Hepatocyte (in vitro differentiated cells): Measurements from ENCODE around the gene EPHA1. TPM values are rescaled to one million over a fixed set of nuclear protein-coding genes. Genes with fewer than 3 reads are reported as not detected.

ENCODE experiments used
- DNase-seq: peaks from one replicate; pipeline ENCODE4 v3.0.0-alpha.2; 2016; ENCODE audit warnings: low spot score
- H2AFZ ChIP-seq: fragments of 200-600 bp; sonication (generic); 2 replicates; pipeline ENCODE4 v1.6.0; 2016; ENCODE audit warnings: antibody characterized with exemption, mild to moderate bottlenecking
- H3K27ac ChIP-seq: fragments of 200-600 bp; sonication (generic); 2 replicates; pipeline ENCODE4 v1.5.1; 2016; ENCODE audit warnings: mild to moderate bottlenecking
- H3K27me3 ChIP-seq: fragments of 200-600 bp; sonication (generic); 2 replicates; pipeline ENCODE4 v1.6.1; 2016
- H3K36me3 ChIP-seq: fragments of 200-600 bp; sonication (generic); replicated peaks from 2 replicates; pipeline ENCODE4 v1.5.1; 2016; ENCODE audit warnings: low read depth; ENCODE audit not compliant: insufficient read depth
- H3K4me1 ChIP-seq: fragments of 200-600 bp; sonication (generic); 2 replicates; pipeline ENCODE4 v1.5.1; 2016; ENCODE audit warnings: mild to moderate bottlenecking, moderate library complexity; ENCODE audit not compliant: insufficient read depth
- H3K4me2 ChIP-seq: fragments of 200-600 bp; sonication (generic); 2 replicates; pipeline ENCODE4 v1.6.0; 2016
- H3K4me3 ChIP-seq: fragments of 200-600 bp; sonication (generic); 2 replicates; pipeline ENCODE4 v1.5.1; 2016; ENCODE audit warnings: mild to moderate bottlenecking
- H3K79me2 ChIP-seq: fragments of 200-600 bp; sonication (generic); 2 replicates; pipeline ENCODE4 v1.6.0; 2017; ENCODE audit warnings: mild to moderate bottlenecking
- H3K9me2 ChIP-seq: fragments of 200-600 bp; sonication (generic); replicated peaks from 2 replicates; pipeline ENCODE4 v1.6.0; 2017; ENCODE audit warnings: mild to moderate bottlenecking; ENCODE audit not compliant: insufficient read depth
- H3K9me3 ChIP-seq: fragments of 200-600 bp; sonication (generic); 2 replicates; pipeline ENCODE4 v1.5.1; 2016; ENCODE audit warnings: low read depth, mild to moderate bottlenecking
- H4K20me1 ChIP-seq: fragments of 200-600 bp; sonication (generic); 2 replicates; pipeline ENCODE4 v1.6.0; 2016; ENCODE audit warnings: mild to moderate bottlenecking; ENCODE audit not compliant: insufficient read depth, poor library complexity, severe bottlenecking
- EZH2 ChIP-seq: fragments of 200-600 bp; sonication (generic); IDR thresholded peaks from 2 replicates; pipeline ENCODE4 v1.6.1; 2016; ENCODE audit warnings: antibody characterized with exemption, mild to moderate bottlenecking, borderline replicate concordance
- EZH2phosphoT487 ChIP-seq: fragments of 200-600 bp; sonication (generic); IDR thresholded peaks from one replicate; pipeline ENCODE4 v1.6.1; 2018; ENCODE audit warnings: antibody characterized with exemption, mild to moderate bottlenecking, low read depth, moderate library complexity; ENCODE audit not compliant: unreplicated experiment, severe bottlenecking
- WGBS: methylation state at CpG from one replicate; pipeline ENCODE4 v1.1.6; 2016; ENCODE audit warnings: low lambda C conversion rate; ENCODE audit errors: missing lambda C conversion rate; 5-methylcytosine and 5-hydroxymethylcytosine counted together
- polyA plus RNA-seq: library from polyadenylated mRNA; unstranded; fragments of >200 nt; fragmentation: Nextera tagmentation; extraction: Ambion mirVana; gene quantifications from 2 replicates; pipeline ENCODE4 v1.2.1, GENCODE V29; 2016
- total RNA-seq: library from RNA; depleted of rRNA; stranded (reverse); fragments of >200 nt; gene quantifications from 2 replicates; pipeline ENCODE4 v1.2.3, GENCODE V29; 2014
- TF ChIP-seq, protein P1 (sequence below): fragments of 200-600 bp; sonication (generic); IDR thresholded peaks from 2 replicates; pipeline ENCODE4 v1.5.1; 2016; ENCODE audit warnings: antibody characterized with exemption, mild to moderate bottlenecking; ENCODE audit not compliant: poor library complexity

The EPHA1 gene
- total and polyA plus RNA-seq, 2 experiments from 2014 or later: 34.2 to 42.9 TPM

DNA sequence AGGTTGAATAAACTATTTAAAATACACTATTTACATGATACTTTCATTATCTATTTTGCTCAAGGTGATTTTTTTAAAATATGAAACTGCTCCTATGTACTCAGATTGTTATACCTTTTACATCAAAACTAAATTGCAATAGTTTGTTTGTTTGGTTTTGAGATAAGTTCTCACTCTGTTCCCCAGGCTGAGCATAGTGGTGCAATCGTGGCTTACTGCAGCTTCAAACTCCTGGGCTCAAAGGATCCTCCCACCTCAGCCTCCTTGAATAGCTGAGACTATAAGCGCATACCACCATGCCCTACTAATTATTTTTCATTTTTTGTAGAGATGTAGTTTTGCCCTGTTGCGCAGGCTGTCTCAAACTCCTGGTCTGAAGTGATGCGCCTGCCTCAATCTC lies 47.3 kb upstream of the EPHA1 start:
- no peak for DNase-seq
- Histone ChIP-seq H4K20me1 (no peaks in the 10 kb centered on the region), H3K9me3 (no peaks in the 10 kb centered on the region), H3K9me2 (no peaks in the 10 kb centered on the region), H3K27me3 (no peaks in the 10 kb centered on the region), H3K79me2 (no peaks in the 10 kb centered on the region), H2AFZ (no peak overlapping the region), H3K4me1 (no peaks in the 10 kb centered on the region), H3K36me3 (no peaks in the 10 kb centered on the region), H3K4me3 (no peak overlapping the region), H3K27ac (no peak overlapping the region), H3K4me2 (no peak overlapping the region)
- 90% methylated on average over 4 of the region's 4 CpGs for WGBS
- no peak for TF ChIP-seq EZH2phosphoT487
- TF ChIP-seq, protein P1, sequence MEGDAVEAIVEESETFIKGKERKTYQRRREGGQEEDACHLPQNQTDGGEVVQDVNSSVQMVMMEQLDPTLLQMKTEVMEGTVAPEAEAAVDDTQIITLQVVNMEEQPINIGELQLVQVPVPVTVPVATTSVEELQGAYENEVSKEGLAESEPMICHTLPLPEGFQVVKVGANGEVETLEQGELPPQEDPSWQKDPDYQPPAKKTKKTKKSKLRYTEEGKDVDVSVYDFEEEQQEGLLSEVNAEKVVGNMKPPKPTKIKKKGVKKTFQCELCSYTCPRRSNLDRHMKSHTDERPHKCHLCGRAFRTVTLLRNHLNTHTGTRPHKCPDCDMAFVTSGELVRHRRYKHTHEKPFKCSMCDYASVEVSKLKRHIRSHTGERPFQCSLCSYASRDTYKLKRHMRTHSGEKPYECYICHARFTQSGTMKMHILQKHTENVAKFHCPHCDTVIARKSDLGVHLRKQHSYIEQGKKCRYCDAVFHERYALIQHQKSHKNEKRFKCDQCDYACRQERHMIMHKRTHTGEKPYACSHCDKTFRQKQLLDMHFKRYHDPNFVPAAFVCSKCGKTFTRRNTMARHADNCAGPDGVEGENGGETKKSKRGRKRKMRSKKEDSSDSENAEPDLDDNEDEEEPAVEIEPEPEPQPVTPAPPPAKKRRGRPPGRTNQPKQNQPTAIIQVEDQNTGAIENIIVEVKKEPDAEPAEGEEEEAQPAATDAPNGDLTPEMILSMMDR: no peak
- no peak for TF ChIP-seq EZH2

DNA sequence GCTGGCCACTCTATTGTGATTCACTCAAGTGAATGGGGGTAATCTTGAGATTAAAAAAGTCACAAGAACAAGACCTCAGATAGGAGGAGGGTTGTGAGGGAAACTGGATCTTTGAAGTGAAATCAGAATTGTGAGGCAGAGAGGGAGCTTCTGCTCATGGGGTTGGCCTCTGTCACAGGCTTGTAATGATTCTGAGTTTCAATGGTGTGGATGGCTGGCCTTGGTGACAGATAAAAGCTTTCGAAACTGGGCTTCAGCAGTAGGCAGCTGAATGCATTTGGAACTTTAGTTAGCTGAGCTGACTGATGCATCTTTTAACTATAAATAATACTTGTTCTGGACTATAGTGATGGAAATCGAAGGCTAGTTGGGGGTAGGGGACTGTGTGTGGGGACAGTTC lies 46.8 kb upstream of the EPHA1 start:
- DNase-seq: no peak
- TF ChIP-seq, protein P1: no peak
- no peak for TF ChIP-seq EZH2
- no peak for TF ChIP-seq EZH2phosphoT487
- Histone ChIP-seq H3K27me3 (no peaks in the 10 kb centered on the region), H3K9me2 (no peaks in the 10 kb centered on the region), H3K4me3 (no peak overlapping the region), H2AFZ (no peak overlapping the region), H4K20me1 (no peaks in the 10 kb centered on the region), H3K4me1 (no peaks in the 10 kb centered on the region), H3K79me2 (no peaks in the 10 kb centered on the region), H3K4me2 (no peak overlapping the region), H3K36me3 (no peaks in the 10 kb centered on the region), H3K9me3 (no peaks in the 10 kb centered on the region), H3K27ac (no peak overlapping the region)
- 93% methylated on average over 2 of the region's 2 CpGs for WGBS

DNA sequence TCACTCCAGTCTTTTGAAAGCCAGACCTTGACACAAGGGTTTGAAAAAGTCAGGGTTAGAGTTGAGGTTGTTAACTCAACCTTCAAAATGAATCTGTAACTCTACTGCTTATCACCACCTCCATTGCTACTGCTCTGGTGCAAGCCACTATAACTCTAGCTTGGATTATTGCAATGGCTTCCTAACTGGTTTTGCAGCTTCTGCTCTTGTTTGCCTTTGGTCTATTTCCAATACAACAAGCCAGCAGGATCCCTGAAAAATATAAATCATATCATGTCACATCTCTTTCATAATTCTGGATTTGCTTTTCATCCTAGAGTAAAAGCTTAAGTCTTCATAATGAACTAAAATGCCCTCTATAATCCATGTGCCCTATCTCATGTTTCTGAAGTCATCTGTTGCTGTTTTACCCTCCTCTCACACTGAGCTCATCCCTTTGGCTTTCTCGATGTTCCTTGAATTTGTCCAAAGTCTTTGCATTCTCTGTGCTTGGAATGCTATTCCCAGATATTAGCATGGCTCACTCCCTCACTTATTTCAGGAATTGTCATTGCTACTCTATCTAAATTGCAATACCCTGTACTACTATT lies 45.5 kb upstream of the EPHA1 start:
- Histone ChIP-seq H3K9me3 (no peaks in the 10 kb centered on the region), H4K20me1 (no peaks in the 10 kb centered on the region), H3K27me3 (no peaks in the 10 kb centered on the region), H2AFZ (no peak overlapping the region), H3K36me3 (no peaks in the 10 kb centered on the region), H3K4me2 (no peak overlapping the region), H3K27ac (no peak overlapping the region), H3K4me1 (no peaks in the 10 kb centered on the region), H3K79me2 (no peaks in the 10 kb centered on the region), H3K4me3 (no peak overlapping the region), H3K9me2 (no peaks in the 10 kb centered on the region)
- no peak for DNase-seq
- TF ChIP-seq, protein P1: no peak
- no peak for TF ChIP-seq EZH2
- no peak for TF ChIP-seq EZH2phosphoT487
- WGBS: 81% methylated on average over 1 of the region's 1 CpG

DNA sequence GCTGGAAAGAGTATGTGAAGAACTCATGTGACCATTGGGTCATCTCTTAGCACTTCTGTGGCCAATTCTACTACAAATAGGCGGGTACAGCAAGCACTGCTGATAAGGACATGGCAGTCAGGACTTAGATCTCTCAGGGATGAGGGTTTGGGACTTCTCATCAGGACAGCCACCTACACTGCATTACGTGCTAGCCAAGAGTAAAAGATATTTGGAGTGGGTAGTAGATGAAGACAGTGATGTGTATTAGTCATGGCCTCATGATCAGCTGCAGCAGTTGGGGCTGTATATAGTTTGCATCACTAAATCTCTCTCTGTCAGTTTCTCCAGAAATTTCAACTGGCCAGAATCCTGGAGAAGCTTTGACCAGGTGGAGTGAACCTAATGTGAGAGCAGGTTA lies 43.8 kb upstream of the EPHA1 start:
- H3K27ac ChIP-seq: no peak overlapping the region
- H3K27me3 ChIP-seq: no peaks in the 10 kb centered on the region
- H3K36me3 ChIP-seq: no peaks in the 10 kb centered on the region
- H4K20me1 ChIP-seq: no peaks in the 10 kb centered on the region
- H3K4me3 ChIP-seq: no peak overlapping the region
- DNase-seq: no peak
- H3K9me3 ChIP-seq: no peaks in the 10 kb centered on the region
- no peak overlapping the region for H3K4me2 ChIP-seq
- TF ChIP-seq EZH2phosphoT487 (no peak), EZH2 (no peak)
- TF ChIP-seq, protein P1: no peak
- no peaks in the 10 kb centered on the region for H3K79me2 ChIP-seq
- no peaks in the 10 kb centered on the region for H3K4me1 ChIP-seq
- 94% methylated on average over 2 of the region's 2 CpGs for WGBS
- no peak overlapping the region for H2AFZ ChIP-seq
- H3K9me2 ChIP-seq: no peaks in the 10 kb centered on the region
